GM13977 (cell line): ENCODE data around the gene AFAP1L1.

Experiments
- DNase-seq: peaks from one replicate; pipeline ENCODE4 v3.0.0; 2012; ENCODE audit warnings: low spot score
- in situ Hi-C: fragments of 300-500 bp; cut with MboI; formaldehyde crosslinking; loops from one replicate; pipeline ENCODE4 v1.12.0; 2022; ENCODE audit warnings: low sequenced_read_pairs, low pct_unique_long_range_greater_than_20kb, mixed read lengths, inconsistent platforms; ENCODE audit not compliant: unreplicated experiment
- TF ChIP-seq, protein P1 (sequence below): IDR thresholded peaks from 2 replicates; pipeline ENCODE4 v1.5.1; 2012; ENCODE audit warnings: mild to moderate bottlenecking, control low read depth; ENCODE audit not compliant: insufficient read depth; ENCODE audit errors: extremely low read depth, missing control alignments

The AFAP1L1 gene

DNA sequence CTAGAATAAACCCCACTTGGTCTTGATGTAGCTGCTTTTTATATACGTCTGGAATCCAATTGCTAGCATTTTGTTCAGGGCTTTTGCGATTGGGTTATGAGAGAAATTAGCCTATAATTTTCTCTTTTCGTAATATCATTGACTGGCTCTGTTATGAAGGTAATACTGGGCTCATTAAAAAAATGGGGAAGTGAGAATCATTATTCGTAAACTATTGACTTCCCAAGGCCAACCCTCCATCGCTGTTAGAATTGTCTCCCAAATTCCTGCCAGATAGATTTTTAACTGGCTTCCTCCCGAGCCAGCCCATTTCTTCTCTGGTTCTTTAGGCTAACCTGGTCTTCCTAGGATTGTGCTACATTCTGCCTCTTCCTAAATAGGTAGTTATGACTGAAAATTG is 37.7 kb downstream of the AFAP1L1 start:
- TF ChIP-seq, protein P1, sequence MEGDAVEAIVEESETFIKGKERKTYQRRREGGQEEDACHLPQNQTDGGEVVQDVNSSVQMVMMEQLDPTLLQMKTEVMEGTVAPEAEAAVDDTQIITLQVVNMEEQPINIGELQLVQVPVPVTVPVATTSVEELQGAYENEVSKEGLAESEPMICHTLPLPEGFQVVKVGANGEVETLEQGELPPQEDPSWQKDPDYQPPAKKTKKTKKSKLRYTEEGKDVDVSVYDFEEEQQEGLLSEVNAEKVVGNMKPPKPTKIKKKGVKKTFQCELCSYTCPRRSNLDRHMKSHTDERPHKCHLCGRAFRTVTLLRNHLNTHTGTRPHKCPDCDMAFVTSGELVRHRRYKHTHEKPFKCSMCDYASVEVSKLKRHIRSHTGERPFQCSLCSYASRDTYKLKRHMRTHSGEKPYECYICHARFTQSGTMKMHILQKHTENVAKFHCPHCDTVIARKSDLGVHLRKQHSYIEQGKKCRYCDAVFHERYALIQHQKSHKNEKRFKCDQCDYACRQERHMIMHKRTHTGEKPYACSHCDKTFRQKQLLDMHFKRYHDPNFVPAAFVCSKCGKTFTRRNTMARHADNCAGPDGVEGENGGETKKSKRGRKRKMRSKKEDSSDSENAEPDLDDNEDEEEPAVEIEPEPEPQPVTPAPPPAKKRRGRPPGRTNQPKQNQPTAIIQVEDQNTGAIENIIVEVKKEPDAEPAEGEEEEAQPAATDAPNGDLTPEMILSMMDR: no peak
- in situ Hi-C loops: no loop called here
- no peak for DNase-seq

DNA sequence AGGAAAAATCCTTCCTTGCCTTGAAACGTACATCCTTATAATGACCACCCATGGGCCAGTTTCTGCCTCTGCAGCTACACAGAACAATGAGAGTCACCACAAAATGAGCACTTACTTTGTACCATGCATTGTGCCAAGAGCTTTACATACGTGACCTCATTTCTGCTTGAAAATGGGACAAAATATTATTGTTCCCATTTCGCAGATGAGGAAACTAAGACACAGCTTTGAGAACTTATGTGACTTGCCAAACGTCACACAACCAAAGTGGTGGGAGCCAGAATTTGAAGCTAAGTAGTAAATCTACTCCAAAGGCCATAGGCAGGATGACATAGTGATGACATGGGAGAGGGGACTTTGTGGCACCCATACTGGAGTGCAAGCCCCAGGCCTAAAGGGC is 38.8 kb downstream of the AFAP1L1 start:
- in situ Hi-C loops: no loop called here
- no peak for DNase-seq
- TF ChIP-seq, protein P1: no peak

DNA sequence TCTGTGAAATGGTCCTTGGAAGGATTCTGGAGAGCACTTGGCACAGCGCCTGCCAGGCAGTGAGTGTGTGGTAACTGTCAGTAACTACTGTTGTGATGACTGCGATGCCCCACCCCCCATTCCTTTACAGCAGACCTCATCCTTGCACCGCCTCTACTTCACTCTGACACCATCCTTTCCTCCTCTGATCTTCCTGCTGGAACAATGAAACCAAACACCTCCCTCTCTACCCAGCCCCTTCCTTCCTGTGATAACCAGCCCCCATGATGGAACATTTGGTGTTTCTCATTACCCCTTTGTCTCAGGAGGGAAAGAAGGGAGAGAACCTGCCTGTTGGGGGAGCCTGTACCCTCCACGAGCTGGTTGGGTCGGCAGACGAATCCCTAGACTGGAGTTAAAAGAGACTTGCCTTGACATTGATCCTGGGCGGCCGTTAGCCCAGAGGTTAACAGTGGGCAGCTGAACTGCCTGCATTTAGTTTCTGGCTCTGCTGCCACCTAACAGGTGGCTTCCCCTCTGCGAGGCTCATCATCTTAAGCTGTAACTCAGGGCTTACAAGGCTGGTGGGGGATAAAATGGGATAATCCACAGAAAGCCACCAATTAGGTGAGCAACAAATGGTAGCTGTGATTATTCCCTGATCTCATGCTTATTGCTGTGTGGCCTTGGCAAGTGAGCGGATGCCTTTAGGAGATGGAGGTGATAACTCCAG is 39.4 kb downstream of the AFAP1L1 start:
- in situ Hi-C loops: no loop called here
- TF ChIP-seq, protein P1: no peak
- no peak for DNase-seq

DNA sequence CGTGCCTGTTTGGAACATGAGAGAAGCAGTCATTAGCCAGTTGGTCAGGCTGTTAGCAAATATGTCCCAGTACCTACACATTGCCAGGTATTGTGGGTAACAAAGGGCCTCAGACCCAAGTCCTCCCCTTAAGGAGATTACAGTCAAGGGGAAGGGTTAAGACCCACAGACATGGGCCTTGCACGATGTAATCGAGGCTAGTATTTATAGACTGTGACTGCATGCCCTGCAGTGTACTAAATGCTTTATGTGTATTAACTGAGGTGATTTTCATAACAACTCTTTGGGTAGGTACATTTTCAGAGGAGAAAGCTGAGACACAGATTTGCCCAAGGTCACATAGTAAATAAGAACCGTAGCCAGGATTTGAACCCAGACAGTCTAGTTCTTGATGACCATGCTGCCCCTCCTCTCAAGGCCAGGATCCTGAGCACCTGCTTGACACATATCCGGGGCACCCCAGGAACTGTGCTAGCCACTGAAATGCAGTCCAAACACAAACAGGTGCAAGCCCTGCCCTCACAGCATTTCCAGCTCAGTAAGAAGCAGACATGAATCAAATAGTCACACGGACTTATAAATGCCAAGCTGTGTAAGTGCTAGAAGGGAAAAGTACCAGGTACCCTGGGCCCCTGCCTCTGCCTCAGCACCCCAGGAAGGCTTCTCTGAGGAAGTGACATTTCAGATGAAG is 41.6 kb downstream of the AFAP1L1 start:
- in situ Hi-C loops: no loop called here
- TF ChIP-seq, protein P1: no peak
- no peak for DNase-seq

DNA sequence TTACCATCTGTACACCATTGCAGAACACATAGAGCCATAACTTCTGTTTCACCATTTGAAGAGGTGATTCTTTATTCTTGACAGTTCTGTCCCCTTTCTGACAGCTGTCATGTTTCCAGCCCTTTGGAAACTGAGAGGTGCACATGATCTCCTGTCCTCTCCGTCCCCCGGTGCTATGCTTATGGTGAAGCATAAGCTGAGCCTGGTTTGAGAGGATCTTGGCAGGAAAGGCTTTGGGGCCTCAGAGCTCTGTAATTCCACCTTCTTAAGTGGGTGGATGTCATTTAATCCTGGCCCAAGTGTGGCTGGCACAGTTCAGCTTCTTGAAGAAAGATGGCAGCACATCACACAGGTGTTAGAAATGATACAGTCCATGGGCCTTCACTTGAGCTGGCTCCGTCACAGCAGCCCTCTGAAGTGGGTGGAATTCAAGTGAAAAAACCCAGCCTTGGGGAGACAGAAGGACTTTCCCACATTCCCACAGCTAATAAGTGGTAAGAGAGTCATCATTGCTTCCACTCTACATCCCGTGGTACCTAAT is 43.0 kb downstream of the AFAP1L1 start:
- TF ChIP-seq, protein P1: no peak
- in situ Hi-C loops: no loop called here
- no peak for DNase-seq

DNA sequence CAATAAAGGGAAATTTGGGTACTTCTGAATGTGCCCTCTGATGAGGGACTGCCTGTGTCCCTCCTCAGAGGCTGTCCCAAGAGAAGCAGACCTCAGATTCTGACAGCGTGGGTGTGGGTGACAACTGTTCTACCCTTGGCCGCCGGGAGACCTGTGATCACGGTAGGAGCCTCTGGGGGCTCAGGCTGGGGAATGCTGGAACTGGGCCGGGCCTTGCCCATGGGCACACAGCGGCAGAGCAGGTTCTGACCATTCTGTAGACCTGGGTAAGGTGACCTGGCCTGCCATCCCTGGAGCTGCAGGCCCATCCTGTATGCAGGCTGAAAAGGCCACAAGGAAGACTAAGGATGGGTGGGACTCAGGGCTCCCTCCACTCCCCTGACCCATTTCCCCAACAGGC is 44.1 kb downstream of the AFAP1L1 start:
- TF ChIP-seq, protein P1: no peak
- DNase-seq: no peak
- in situ Hi-C loops: no loop called here
